Activated T-helper 9 cell treated with anti-CD3 and anti-CD28 coated beads, Interleukin-2, amount 50 U/mL, for 16 hours (primary cell): ENCODE results near the gene KRT86.
"Not testable (repeated sequence)": the region's sequence is repeated elsewhere in the genome, so short reads cannot be mapped to it uniquely, and the experiment has no call there.

Experiments used
- DNase-seq: peaks from one replicate; pipeline ENCODE4 v3.0.0-alpha.2; 2020; ENCODE audit warnings: low read depth

The KRT86 gene

GRCh38 chr12:52314511-52314910 is 40.1 kb downstream of the KRT86 start:
- DNase-seq: no peak

- not testable (repeated sequence) for DNase-seq
Measured at GRCh38 chr12:52315721-52316120, 41.3 kb downstream of the KRT86 start.

- DNase-seq: no peak
Measured at GRCh38 chr12:52316290-52316689, 41.8 kb downstream of the KRT86 start.

DNA sequence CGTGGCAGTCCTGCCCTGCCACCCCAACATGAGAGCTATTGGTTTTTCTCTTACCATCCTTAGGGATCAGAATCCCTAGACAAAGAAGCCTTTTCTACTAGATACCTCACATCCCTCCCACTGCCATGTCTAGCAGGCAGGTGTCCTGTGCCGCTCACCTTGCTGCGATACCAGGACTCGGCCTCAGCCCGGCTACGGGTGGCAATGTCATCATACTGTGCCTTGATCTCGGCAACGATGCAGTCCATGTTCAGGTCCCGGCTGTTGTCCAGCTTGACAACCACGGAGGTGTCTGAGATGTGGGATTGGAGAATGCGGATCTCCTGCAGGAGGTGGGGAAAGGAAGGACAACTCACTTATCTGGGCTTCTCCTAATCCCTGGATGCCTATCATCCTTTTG is 42.3 kb downstream of the KRT86 start:
- DNase-seq: no peak

DNA sequence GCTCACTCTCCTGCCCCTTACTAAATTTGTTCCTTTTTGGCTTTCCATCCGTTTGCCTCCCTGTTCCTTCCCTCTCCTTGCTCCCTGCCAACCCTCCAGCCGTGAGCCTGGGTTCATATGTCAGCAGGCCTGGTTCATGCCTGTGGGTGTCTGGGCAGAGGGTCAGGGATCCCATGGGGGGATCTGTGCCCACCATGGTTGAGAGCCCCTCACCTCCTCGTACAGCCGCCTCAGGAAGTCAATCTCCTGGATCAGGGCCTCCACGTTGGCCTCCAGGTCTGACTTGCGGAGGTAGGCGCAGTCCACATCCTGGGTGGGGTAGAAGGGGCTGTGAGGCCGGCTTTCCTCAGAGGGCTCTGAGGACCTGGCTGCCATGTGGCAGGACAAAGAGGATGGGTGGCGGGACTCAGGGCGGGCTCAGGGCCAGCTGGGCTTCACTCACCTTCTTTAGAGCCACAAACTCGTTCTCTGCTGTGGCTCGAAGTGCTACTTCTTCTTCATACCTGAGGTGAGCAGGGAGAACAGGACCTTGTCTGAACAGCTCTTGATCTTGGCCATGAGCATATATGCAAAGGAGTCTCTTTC is 43.1 kb downstream of the KRT86 start:
- no peak for DNase-seq

DNA sequence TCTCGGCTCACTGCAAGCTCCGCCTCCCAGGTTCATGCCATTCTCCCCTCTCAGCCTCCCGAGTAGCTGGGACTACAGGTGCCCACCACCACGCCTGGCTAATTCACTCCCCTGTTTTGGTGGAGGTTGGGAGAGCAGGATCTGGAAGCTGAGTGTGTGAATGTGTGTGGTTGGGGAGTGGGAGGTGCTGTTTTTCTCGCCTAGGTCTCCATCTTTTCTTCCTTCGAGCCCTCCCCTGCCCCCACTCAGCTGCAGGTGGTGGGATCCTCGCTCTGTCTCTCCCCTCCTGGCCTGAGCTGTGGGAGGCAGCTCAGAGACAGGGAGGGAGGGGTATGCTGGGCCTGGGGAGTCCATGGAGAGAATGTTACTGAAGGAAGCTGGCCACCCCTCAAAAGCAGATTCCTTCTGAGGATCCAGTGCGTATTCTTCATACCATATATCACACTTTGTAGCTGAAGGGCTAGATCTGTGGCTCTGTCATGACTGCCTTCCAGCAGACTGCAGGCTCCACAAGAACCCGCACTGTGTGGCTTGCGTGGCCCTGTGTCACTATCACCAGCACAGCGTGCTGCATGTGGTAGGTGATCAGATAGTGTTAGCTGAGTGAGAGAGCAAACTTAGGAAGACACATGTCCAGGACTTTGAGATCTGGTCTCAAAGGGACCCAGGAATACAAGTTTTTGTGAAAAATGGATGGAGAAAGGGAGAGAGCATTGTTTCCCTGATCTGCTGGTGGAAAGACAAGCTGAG is 44.0 kb downstream of the KRT86 start:
- no peak for DNase-seq

- DNase-seq: no peak
Measured at GRCh38 chr12:52319097-52319496, 44.7 kb downstream of the KRT86 start.

DNA sequence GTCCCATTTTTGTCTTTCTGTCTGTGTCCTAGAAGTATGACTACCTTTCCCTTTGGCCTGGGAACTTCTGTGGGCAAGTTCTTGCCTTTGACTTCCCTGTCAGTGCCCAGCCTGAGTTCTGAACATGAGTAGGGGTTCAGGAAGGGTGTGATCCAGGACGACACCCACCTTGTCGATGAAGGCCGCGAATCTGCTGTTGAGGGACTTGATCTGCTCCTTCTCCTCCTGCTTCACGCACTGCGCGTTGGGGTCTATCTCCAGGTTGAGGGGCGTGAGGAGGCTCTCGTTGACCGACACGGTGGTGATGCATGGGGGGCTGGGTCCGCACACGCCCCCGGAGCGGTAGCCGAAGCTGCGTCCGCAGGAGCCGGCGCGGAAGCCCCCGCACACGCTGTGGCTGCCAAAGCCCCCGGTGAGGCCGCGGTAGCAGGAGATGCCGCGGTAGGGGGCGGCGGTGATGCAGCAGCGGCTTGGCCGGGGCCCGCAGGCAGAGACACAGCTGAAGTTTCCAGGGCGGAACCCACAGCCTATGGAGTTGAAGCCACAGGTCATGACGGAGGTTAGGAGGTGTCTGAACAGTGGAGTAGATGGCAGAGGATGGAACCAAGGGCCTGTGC is 46.4 kb downstream of the KRT86 start, which contains the start of gene KRT83:
Gene KRT83 (minus strand): TSS at position 615 of the 617 bp plus-strand sequence. CDS start 63 bp downstream, at position 552.
- DNase-seq: no peak

DNA sequence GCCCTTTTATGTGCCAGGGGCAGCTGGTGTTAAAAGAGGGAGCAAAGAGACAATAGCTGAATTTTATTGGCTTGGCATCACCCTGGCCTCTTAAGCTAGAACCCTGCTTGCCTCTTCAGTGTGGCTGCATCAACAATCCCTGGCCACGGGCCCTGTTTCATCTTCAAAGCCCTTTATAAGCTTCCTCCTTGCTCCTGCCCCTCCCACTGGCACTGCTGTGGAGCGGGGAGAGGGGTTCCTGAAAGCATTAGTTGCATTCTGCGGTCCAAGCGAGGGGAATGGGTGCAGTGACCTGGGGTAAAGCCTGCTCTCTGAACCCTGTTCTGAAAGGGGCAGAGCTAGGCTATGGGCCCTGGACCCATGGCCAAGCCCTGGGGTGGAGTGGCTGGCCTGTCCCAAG is 47.0 kb downstream of the KRT86 start:
- no peak for DNase-seq

GRCh38 chr12:52322069-52322468 is 47.6 kb downstream of the KRT86 start:
- DNase-seq: no peak

DNA sequence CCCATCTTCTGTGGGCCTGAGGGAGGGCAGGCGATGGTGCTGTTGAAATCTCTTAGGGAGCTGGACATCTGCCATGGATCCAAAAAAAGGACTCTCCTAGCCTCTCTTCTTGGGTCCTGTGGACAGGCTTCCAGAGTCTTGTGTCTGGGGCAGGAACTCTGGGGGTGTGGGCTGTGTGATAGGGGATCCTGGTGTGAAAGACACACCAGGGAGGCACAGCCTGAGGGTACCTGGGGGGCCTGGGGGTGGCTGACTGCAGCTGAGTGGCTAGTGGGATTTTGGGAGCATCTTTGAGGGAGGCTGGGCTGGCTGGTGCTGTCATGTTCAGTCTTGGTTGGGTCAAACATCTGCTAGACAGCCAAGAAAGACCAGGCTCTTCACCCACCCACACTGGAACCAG is 48.6 kb downstream of the KRT86 start:
- DNase-seq: no peak

GRCh38 chr12:52323416-52324152 is 49.1 kb downstream of the KRT86 start:
- DNase-seq: no peak

- DNase-seq: no peak
Measured at GRCh38 chr12:52324153-52324444, 49.7 kb downstream of the KRT86 start.

- DNase-seq: peak; percentile 59
Measured at GRCh38 chr12:52327052-52327829, 52.8 kb downstream of the KRT86 start.

- no peak for DNase-seq
Measured at GRCh38 chr12:52327830-52328500, 53.5 kb downstream of the KRT86 start.

- no peak for DNase-seq
Measured at GRCh38 chr12:52331039-52331438, 56.6 kb downstream of the KRT86 start.

GRCh38 chr12:52331833-52332232 is 57.4 kb downstream of the KRT86 start:
- DNase-seq: no peak

DNA sequence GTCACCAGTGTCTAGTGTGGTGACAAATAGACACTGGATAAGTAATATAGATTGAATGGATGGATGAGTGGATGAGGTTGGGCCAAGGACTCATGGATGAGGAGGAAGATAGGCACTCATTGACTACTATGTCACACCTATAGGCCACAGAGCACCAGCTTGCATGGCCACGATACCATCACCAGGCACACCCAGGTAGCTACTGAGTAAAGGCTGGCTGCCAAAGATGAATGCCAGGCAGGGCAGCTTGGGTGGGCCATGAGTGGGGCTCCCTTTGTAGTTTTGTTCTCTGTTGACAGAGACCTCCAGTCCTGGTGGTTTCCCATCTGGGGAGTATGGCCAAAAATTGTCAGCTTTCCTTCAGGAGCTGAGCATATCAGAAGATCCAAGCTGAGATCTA is 57.9 kb downstream of the KRT86 start:
- DNase-seq: no peak

DNA sequence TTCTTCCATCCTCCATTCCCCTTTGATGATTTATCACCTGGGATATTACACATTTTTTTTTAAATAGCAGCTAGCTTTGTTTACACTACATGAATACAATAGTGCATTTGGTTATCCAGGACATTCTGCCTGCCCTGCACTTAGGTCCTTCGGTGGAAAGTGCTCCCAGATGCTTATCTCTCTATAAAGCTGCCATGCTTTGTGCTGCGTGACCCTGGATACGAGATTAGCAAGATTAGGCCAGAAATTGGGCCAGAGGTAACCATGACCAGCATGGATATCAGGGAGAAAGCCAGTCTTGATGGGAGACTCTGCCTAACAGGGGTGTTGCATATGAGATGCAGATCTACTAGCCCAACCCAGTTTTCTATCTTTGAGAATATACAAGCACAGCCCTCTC is 58.9 kb downstream of the KRT86 start:
- DNase-seq: no peak

GRCh38 chr12:52334185-52334584 is 59.7 kb downstream of the KRT86 start:
- DNase-seq: no peak

GRCh38 chr12:52335598-52336262 is 61.3 kb downstream of the KRT86 start:
- DNase-seq: no peak
